ENCODE measurements around the gene TNIK. TPM values are rescaled to one million over a fixed set of nuclear protein-coding genes. Genes with fewer than 3 reads are reported as not detected.

TNIK gene
- total RNA-seq, result 10 to 100 TPM; 32.9 to 52.0 (median 40.2) TPM

DNA sequence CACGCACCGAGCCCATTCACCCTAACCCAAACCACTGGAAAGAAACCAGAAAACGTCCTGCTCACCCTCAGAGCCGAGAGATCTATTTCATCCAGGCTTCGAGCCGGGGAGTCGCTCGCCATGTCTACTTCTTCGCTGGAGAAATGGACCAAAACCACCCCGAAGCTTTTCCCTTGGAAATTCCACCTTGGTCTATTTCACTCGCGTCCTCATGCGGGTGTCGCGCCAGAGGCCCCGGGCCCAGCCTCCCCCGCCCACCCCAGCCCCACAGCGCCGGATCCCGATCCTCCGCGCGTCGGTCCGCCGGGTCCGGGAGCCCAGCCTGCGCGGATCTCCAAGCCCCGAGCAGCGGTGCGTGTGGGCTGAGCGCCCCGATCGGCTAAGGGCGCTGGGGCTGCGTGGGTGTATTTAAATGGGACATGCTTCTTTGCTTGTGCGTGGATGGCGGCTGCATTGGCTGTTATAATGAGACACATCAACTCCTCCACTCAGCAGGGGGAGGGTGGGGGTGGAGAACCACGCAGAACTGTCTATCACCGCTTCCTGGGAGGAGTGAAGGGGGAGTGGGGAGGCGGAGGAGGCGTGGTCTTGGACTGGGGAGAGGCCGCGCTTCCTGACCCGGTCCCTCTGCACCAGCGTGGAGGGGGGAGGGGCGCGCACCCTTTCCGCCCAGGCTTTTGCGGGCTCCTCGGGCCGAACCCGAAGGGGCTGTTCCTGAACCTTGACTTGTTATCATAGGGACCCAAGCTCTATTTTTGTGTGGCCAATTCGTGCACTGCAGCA is at the start of gene TNIK:
TNIK (minus strand) TSS at position 464 of the 783 bp plus-strand sequence; CDS start at position 122, 342 bp downstream.
- peak within 1 kb of the TSS; percentile 90 to 95 (median 92) for H3K27ac ChIP-seq
- H3K4me3 ChIP-seq, result peak within 1 kb of the TSS; percentile 69 to 85 (median 78)
- in situ Hi-C loops (cut with MboI; ENCODE audit: low pct_ligation_motif_present in 1 of 4, low pct_unique_long_range_greater_than_20kb in 1 of 4, low sequenced_read_pairs in 3 of 4) (no loop called here), intact Hi-C loops (cut with DNase I; ENCODE audit: low total_unique reads) (no loop called here)
- no peaks in the 10 kb centered on the region for H3K36me3 ChIP-seq
- WGBS, 2 donors (ENCODE audit: low coverage in 1 of 2), result 0 to 1% methylated on average over 1 to 45 of the region's 55 CpGs
- H3K27me3 ChIP-seq, result no peaks in the 10 kb centered on the region
- TF ChIP-seq POLR2A (IDR thresholded peaks at IDR 0.05) (peak; percentile 71), POLR2AphosphoS5 (IDR thresholded peaks at IDR 0.05) (peak; percentile 81 to 88 (median 83)), EP300 (IDR thresholded peaks at IDR 0.05; ENCODE audit: low read depth) (no peak)
- TF ChIP-seq, protein P1, sequence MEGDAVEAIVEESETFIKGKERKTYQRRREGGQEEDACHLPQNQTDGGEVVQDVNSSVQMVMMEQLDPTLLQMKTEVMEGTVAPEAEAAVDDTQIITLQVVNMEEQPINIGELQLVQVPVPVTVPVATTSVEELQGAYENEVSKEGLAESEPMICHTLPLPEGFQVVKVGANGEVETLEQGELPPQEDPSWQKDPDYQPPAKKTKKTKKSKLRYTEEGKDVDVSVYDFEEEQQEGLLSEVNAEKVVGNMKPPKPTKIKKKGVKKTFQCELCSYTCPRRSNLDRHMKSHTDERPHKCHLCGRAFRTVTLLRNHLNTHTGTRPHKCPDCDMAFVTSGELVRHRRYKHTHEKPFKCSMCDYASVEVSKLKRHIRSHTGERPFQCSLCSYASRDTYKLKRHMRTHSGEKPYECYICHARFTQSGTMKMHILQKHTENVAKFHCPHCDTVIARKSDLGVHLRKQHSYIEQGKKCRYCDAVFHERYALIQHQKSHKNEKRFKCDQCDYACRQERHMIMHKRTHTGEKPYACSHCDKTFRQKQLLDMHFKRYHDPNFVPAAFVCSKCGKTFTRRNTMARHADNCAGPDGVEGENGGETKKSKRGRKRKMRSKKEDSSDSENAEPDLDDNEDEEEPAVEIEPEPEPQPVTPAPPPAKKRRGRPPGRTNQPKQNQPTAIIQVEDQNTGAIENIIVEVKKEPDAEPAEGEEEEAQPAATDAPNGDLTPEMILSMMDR (IDR thresholded peaks at IDR 0.05), result peak in 4 of 5 experiments; percentile 21 to 61 (median 48)
- peaks cover 0 to 36% (median 21%) of the 10 kb centered on the region in 4 donors for H3K4me1 ChIP-seq
- no peaks in the 10 kb centered on the region for H3K9me3 ChIP-seq
- DNase-seq, result peak; percentile 96

DNA sequence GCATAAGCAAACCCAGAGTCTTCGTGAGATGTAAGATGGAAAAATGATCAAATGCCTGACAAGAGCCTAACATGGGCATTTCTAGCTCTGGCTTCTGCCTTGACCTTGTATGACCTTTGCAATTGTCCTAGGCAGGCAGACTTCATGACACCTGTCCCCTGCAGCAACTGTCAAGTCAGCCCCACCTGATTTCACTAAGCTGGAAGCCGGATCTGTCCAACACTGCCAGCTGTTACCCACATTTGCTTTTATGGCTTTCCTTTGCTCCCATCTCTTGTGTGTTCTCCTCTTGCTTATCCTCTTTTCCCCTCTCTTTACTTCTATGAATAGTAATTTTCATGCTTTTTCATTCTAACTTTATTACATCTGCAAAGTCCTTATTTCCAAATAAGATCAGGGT is 48.5 kb upstream of the TNIK start:
- no peak overlapping the region for H3K4me3 ChIP-seq
- no peak for DNase-seq
- in situ Hi-C loops (cut with MboI; ENCODE audit: low pct_ligation_motif_present in 1 of 4, low pct_unique_long_range_greater_than_20kb in 1 of 4, low sequenced_read_pairs in 3 of 4) (no loop called here), intact Hi-C loops (cut with DNase I; ENCODE audit: low total_unique reads) (no loop called here)
- no peaks in the 10 kb centered on the region for H3K27me3 ChIP-seq
- H3K4me1 ChIP-seq, result no peaks in the 10 kb centered on the region
- TF ChIP-seq, protein P1 (IDR thresholded peaks at IDR 0.05), result no peak
- TF ChIP-seq EP300 (IDR thresholded peaks at IDR 0.05; ENCODE audit: low read depth), result no peak
- TF ChIP-seq POLR2AphosphoS5 (IDR thresholded peaks at IDR 0.05), result no peak
- TF ChIP-seq POLR2A (IDR thresholded peaks at IDR 0.05), result no peak
- 66 to 67% methylated on average over 1 to 2 of the region's 2 CpGs for WGBS, 2 donors (ENCODE audit: low coverage in 1 of 2)
- no peak overlapping the region for H3K27ac ChIP-seq
- H3K36me3 ChIP-seq, result no peaks in the 10 kb centered on the region
- H3K9me3 ChIP-seq, result no peaks in the 10 kb centered on the region

GRCh38 chr3:171508206-171508605 is 48.0 kb upstream of the TNIK start:
- intact Hi-C loops (cut with DNase I; ENCODE audit: low total_unique reads), result no loop called here
- TF ChIP-seq POLR2A (IDR thresholded peaks at IDR 0.05) (no peak), POLR2AphosphoS5 (IDR thresholded peaks at IDR 0.05) (no peak), EP300 (IDR thresholded peaks at IDR 0.05; ENCODE audit: low read depth) (no peak)
- TF ChIP-seq, protein P1 (IDR thresholded peaks at IDR 0.05), result no peak
- no peaks in the 10 kb centered on the region for H3K27me3 ChIP-seq
- H3K36me3 ChIP-seq, result no peaks in the 10 kb centered on the region
- no peak overlapping the region for H3K4me3 ChIP-seq
- in situ Hi-C loops (cut with MboI; ENCODE audit: low pct_ligation_motif_present in 1 of 4, low pct_unique_long_range_greater_than_20kb in 1 of 4, low sequenced_read_pairs in 3 of 4), result no loop called here
- 0 to 51% methylated on average over 1 to 3 of the region's 3 CpGs for WGBS, 2 donors (ENCODE audit: low coverage in 1 of 2)
- H3K4me1 ChIP-seq, result no peaks in the 10 kb centered on the region
- no peak overlapping the region for H3K27ac ChIP-seq
- H3K9me3 ChIP-seq, result no peaks in the 10 kb centered on the region
- DNase-seq, result no peak

DNA sequence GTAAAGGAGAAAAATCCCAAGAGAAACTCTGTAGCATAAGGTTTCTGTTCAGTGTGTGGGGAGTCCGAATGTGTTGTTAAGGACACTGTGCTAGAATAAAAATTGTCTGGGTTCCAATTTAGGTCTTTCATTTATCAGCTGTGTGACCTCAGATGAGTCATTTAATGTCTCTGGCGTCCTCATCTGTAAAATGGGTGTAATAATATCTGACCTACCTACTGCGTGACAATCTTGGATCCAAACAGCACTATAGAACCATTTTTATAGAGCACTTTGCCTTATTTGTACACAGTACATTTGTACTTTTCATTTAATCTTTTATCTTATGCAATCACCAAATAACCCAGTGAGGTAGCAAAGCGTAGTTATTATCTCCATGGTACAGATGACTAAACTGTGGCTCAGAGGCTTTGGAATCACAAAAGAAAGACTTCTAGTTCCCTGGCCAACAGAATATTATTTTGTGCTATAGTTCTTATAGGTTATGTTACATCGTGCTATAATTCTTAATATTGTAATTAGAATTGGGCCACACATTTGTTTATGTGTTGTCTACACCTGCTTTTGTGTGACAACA is 46.6 kb upstream of the TNIK start:
- Histone ChIP-seq H3K27me3 (no peaks in the 10 kb centered on the region), H3K27ac (no peak overlapping the region), H3K36me3 (no peaks in the 10 kb centered on the region), H3K4me3 (no peak overlapping the region), H3K4me1 (no peaks in the 10 kb centered on the region), H3K9me3 (no peaks in the 10 kb centered on the region)
- DNase-seq, result no peak
- no peak for TF ChIP-seq EP300 (IDR thresholded peaks at IDR 0.05; ENCODE audit: low read depth)
- no peak for TF ChIP-seq POLR2A (IDR thresholded peaks at IDR 0.05)
- TF ChIP-seq POLR2AphosphoS5 (IDR thresholded peaks at IDR 0.05), result no peak
- TF ChIP-seq, protein P1 (IDR thresholded peaks at IDR 0.05), result no peak
- intact Hi-C loops (cut with DNase I; ENCODE audit: low total_unique reads) (no loop called here), in situ Hi-C loops (cut with MboI; ENCODE audit: low pct_ligation_motif_present in 1 of 4, low pct_unique_long_range_greater_than_20kb in 1 of 4, low sequenced_read_pairs in 3 of 4) (no loop called here)
- 71 to 79% methylated on average over 5 of the region's 5 CpGs for WGBS, 2 donors (ENCODE audit: low coverage in 1 of 2)
